ENCODE results near the gene CAMK2G.

DNA sequence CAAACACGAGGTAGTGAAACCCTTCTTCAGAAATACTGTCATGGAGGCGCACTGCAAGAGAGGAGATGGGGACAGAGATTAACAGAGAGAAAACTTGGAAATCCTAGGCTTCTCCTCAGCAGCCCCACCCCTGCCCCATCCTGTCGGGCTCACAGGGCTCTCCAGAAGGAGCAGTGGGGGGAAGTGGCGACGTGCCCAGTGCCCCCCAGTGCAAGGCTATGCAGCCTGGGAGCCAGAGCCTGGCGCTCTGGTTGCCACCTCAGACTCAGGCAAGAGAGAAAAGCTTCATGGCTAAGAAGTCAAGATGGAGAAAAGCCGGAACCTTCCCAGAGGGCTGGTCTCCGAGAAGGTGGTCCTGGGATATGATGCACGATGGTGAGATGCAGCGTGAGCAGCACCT is 21.2 kb downstream of the CAMK2G start:
- TF ChIP-seq, protein P1, sequence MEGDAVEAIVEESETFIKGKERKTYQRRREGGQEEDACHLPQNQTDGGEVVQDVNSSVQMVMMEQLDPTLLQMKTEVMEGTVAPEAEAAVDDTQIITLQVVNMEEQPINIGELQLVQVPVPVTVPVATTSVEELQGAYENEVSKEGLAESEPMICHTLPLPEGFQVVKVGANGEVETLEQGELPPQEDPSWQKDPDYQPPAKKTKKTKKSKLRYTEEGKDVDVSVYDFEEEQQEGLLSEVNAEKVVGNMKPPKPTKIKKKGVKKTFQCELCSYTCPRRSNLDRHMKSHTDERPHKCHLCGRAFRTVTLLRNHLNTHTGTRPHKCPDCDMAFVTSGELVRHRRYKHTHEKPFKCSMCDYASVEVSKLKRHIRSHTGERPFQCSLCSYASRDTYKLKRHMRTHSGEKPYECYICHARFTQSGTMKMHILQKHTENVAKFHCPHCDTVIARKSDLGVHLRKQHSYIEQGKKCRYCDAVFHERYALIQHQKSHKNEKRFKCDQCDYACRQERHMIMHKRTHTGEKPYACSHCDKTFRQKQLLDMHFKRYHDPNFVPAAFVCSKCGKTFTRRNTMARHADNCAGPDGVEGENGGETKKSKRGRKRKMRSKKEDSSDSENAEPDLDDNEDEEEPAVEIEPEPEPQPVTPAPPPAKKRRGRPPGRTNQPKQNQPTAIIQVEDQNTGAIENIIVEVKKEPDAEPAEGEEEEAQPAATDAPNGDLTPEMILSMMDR (IDR thresholded peaks at IDR 0.05), result no peak
- no peak for TF ChIP-seq POLR2AphosphoS5 (IDR thresholded peaks at IDR 0.05)
